SIG-M5 (cell line): ENCODE measurements around the gene FBXO2.
"Not testable (repeated sequence)": the region's sequence is repeated elsewhere in the genome, so short reads cannot be mapped to it uniquely, and the experiment has no call there.

Source experiments
- DNase-seq: peaks from one replicate; lab custom pipeline; 2025; lab: John Stamatoyannopoulos, UW

The FBXO2 gene

GRCh38 chr1:11652203-11652780 lies 1.9 kb downstream of the FBXO2 start:
- DNase-seq = no peak

GRCh38 chr1:11651017-11651416 lies 3.2 kb downstream of the FBXO2 start:
- DNase-seq = no peak

DNA sequence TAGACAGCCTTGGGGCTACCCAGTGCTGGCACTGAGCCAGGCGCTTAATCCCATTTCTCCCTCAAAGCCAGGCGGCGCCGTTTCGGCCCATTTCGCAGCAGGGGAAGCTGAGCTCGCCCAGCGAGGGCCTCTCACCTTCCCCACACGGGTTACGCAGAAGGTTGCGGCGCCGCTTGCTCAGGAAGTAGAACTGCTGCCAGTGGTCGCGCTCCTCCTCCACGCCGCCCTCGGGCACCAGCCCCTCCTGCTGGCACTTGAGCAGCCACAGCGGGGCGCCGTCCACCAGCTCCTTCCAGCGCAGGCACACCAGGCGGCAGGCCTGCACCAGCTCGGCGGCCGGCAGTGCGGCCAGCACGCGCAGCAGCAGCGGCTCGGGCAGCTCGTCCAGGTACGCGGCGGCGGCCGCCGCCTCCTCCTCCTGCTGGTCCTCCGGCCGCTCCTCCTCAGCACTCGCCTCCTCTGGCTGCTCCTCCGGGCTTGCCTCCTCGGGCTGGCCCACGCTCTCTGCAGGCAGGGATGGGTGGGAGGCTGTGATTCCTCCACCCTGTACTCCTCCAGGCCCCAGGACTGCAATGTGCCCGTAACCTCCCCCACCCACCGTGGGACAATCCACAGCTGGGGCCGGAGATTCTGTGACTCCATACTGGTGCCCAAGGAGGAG lies 3.8 kb downstream of the FBXO2 start:
- DNase-seq = no peak

- no peak for DNase-seq
Measured at GRCh38 chr1:11649624-11650330, 4.5 kb downstream of the FBXO2 start.

- DNase-seq = no peak
Measured at GRCh38 chr1:11649237-11649623, 5.0 kb downstream of the FBXO2 start.

GRCh38 chr1:11648732-11649158 lies 5.5 kb downstream of the FBXO2 start:
- DNase-seq = no peak

- no peak for DNase-seq
Measured at GRCh38 chr1:11648039-11648438, 6.2 kb downstream of the FBXO2 start.

DNA sequence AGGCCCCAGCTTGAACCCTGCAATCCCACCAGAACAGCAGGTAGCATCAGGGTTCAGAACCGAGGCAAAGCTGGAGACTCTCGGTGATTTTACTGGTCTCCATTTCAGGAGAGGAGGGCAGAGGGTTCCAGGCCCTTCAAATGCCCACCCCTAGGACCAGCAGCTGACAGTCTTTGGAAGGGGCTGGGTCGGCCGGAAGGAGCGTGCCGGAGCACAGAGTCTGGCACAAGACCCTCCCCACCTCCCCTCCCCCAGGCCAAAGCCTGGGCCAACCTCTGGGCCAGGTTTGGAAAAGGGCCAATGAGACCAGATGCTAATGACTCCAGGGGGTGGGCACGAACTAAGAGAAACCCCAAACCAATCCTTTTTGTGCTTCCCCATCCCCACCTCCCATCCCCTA lies 6.9 kb downstream of the FBXO2 start:
- DNase-seq = no peak

- DNase-seq = no peak
Measured at GRCh38 chr1:11646317-11646716, 7.9 kb downstream of the FBXO2 start.

DNA sequence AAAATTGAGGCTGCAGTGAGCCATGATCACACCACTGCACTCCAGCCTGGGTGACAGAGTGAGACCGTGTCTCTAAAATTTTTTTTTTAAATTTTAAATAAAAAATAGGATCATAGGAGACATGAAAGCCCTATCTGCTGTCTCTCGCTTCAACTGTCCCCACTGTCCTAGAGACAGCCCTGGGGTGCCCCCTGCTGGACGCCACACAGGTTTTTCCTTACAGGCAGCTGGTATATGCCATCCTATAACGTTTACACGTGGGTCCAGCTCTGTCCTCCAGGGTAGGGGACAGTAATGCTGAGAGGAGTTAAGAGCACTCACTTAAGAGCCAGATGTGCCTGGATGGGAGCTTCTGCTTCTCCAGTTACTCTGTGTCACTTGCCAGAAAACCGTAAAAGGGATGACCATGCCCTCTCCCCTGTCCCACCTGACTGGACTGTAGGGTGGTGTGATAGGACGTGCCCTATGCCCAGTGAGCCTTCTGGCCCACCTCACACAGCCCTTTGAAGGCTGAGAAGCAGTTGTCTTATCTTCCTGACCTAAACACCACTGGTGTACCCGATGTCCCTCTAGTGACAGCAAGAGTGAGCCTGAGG lies 8.5 kb downstream of the FBXO2 start:
- no peak for DNase-seq

DNA sequence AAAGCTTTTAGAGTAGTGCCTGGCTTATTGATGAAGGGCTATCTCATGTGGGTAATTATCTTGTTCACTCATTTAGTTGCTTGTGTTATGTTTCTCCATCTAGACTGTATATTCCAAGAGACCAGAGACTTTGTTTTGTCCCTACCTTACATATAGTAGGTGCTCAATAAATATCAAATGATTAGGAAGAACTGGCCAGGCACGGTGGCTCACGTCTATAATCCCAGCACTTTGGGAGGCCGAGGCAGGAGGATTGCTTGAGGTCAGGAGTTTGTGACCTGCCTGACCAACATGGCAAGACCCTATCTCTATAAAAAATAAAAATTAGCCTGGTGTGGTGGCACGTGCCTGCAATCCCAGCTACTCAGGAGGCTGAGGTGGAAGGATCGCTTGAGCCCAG lies 9.0 kb downstream of the FBXO2 start:
- DNase-seq = no peak

GRCh38 chr1:11643782-11644181 lies 10.4 kb downstream of the FBXO2 start:
- DNase-seq = no peak

DNA sequence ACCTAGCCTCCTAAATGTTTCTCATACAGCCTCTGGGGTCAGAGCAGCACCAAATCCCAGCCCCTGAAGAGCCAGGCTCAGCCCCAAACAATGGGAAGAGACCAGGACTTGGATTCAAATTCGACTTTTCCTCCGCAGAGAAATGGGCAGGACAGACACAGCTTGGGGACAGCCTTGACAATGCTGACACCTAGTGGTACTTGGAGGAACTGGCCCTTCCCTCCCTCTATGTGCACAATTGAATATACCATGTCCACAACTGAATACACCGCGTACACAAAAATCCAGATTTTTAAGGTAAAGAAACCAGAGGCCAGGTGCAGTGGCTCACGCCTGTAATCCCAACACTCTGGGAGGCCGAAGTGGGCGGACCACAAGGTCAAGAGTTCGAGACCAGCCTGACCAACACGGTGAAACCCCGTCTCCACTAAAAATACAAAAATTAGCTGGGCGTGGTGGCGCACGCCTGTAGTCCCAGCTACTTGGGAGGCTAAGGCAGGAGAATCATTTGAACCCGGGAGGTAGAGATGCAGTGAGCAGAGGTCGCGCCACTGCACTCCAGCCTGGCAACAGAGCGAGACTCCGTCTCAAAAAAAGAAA lies 11.7 kb downstream of the FBXO2 start:
- not testable (repeated sequence) for DNase-seq

- no peak for DNase-seq
Measured at GRCh38 chr1:11641776-11642305, 12.4 kb downstream of the FBXO2 start.

- DNase-seq = no peak
Measured at GRCh38 chr1:11640944-11641343, 13.3 kb downstream of the FBXO2 start.

GRCh38 chr1:11640101-11640500 lies 14.1 kb downstream of the FBXO2 start:
- no peak for DNase-seq

- DNase-seq = no peak
Measured at GRCh38 chr1:11639372-11639771, 14.9 kb downstream of the FBXO2 start.

DNA sequence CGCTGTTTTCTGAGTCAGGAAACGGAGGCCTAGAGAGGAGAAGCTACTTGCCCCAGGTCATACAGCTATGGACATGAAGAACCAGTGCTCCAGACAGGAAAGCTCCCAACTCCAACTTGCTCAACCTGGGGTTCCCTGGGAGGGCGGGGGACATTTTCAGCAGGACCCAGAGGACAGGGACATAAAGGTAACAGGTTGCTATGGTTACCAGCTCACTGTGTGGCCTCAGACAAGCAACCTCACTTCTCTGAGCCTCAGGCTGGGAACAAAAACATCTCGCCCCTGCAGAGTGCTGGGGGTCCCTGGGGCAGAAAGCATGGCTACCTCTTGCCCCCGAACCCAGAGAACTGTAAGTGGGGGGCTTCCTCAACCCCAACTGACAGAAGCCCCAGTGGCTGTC lies 16.1 kb downstream of the FBXO2 start:
- no peak for DNase-seq

- no peak for DNase-seq
Measured at GRCh38 chr1:11634365-11635192, 19.6 kb downstream of the FBXO2 start.

DNA sequence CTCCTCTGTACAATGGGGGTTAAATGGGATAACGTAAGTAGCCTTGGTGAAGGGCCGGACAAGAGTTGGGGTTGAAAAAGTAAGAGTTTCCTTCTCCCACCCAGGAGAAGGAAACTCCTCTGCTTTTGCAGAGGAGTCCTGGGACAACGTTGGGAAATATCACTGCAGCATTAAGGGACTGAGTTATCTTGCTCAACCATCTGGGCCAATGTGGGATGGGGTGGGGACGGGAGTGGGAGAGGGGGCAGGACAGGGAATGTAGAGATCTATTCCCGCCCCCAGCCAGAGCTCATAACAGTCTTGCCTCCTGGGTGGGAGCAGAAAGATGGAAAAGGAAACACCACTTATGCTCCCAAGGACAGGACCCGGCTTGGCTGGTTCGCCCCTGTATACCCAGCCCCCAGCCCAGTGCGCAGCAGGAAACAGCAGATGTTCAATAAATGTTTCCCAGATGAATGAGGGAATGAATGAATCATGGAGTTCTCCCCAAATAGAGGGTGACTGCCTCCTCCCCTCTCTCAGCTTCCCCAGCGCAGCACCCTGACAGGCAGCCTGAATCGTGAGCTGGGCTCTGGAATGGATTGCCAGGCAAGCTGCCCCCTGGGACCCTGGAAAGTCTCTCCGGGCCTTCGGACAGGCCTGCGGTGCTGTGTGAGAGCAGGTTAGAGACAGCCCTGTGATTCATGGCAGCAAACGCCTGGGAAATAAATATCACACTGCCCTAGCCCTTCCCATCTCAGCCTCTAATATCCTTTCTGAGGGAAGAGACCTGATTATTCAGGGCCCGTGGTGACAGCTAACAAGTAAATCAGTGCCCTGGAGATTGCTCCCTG lies 24.8 kb downstream of the FBXO2 start:
- no peak for DNase-seq

DNA sequence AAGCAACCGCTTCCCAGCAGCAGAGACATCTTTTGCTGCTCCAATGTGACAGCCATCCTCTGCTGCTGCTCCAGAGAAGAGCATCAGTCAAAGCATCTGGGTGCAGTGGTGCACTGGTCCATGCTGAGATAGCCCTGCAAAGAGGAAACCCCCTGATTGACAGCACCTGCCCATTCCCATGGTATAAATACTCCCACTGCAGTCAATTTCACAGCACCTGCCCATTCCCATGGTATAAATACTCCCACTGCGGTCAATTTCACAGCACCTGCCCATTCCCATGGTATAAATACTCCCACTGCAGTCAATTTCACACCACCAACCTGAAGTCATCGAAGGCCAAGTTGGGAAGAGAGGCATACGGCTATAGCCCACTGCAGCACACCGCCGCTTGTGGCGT lies 25.5 kb downstream of the FBXO2 start:
- no peak for DNase-seq
